ENCODE results near the gene AKAP3. TPM values are rescaled to one million over a fixed set of nuclear protein-coding genes. Genes with fewer than 3 reads are reported as not detected.

AKAP3 gene
- total RNA-seq, 1 experiment from 2014 or later: 0.56 TPM

DNA sequence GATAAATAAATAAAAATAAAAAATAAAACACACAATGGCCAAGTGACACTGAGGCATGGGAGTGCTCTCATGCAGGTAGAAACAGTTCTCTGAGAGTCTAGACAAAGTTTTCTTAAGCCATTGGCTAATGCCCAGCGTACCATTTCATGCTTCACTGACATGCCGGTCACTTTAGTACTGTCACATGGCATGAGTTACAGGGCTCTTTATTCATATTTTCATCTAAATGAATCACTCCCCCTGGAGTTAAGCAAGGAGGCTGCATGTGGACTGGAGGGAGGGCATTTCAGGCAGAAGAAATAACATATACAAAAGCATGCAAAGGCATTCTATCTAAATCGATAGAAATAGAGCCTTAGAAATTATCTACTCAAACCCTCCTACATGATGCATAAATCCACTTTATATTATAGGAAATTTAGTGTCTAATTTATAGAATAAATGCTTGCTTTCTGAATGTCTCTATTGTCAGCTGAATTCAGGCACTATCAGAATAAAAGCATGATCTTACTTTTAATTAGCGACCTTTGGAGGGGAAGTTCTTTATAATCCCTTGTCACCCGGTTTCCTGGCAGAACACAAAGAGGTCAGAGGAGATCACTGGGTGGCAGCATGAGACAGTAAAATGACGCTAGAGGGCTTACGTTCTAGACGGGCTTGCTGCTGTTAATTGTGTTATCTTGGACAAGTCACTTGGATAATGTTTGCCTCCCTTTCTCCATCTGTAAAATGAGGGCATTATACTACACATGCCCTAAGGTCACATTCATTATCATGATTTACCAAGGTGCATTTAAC lies 69.3 kb downstream of the AKAP3 start:
- Histone ChIP-seq H3K27me3 (ENCODE audit: low read length) (no peaks in the 10 kb centered on the region), H3K4me2 (ENCODE audit: low read depth, low read length, poor library complexity, severe bottlenecking) (peak overlapping the region; percentile 85), H4K20me1 (ENCODE audit: insufficient read depth, low read depth, low read length) (no peaks in the 10 kb centered on the region), H3K4me3 (ENCODE audit: low read length) (peak overlapping the region; percentile 60), H3K9me2 (replicated peaks; ENCODE audit: insufficient read depth, low read length) (no peaks in the 10 kb centered on the region), H3K27ac (ENCODE audit: low read length) (peak overlapping the region; percentile 84), H2AFZ (ENCODE audit: low read length) (0 out of 2 replicates have a peak overlapping the region, but pooled peaks have one; percentile 10), H3K79me2 (ENCODE audit: low read length) (no peaks in the 10 kb centered on the region), H3K9ac (ENCODE audit: low read length) (peak overlapping the region; percentile 51), H3K9me3 (ENCODE audit: low read length) (no peaks in the 10 kb centered on the region), H3K4me1 (ENCODE audit: low read length) (peaks cover 55% of the 10 kb centered on the region), H3K36me3 (ENCODE audit: insufficient read depth, low read length) (no peaks in the 10 kb centered on the region)
- peak; percentile 91 for DNase-seq

DNA sequence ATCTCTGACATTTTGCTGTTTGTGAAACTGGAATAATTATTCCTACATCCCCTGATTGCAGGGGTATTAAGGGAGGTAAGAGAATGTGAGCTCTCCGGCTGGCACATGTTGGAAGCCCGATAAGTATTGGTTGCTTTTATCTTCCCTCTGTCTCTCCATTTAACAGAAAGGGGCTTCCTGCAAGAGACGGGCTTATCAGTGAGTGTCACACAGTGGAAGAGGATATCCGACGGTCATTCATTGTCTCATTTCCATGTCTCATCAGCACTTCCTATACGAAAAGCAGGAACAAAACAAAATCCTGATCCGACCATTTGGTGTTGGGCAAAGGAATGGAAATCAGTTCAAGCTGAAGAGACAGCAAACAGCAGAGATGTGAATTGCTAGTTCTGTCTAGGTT lies 76.2 kb downstream of the AKAP3 start:
- no peak for DNase-seq
- Histone ChIP-seq H3K9me2 (replicated peaks; ENCODE audit: insufficient read depth, low read length) (no peaks in the 10 kb centered on the region), H3K4me2 (ENCODE audit: low read depth, low read length, poor library complexity, severe bottlenecking) (no peak overlapping the region), H4K20me1 (ENCODE audit: insufficient read depth, low read depth, low read length) (no peaks in the 10 kb centered on the region), H3K4me3 (ENCODE audit: low read length) (no peak overlapping the region), H2AFZ (ENCODE audit: low read length) (no peak overlapping the region), H3K27me3 (ENCODE audit: low read length) (no peaks in the 10 kb centered on the region), H3K9ac (ENCODE audit: low read length) (no peak overlapping the region), H3K9me3 (ENCODE audit: low read length) (no peaks in the 10 kb centered on the region), H3K36me3 (ENCODE audit: insufficient read depth, low read length) (no peaks in the 10 kb centered on the region), H3K4me1 (ENCODE audit: low read length) (peaks cover 13% of the 10 kb centered on the region), H3K79me2 (ENCODE audit: low read length) (no peaks in the 10 kb centered on the region), H3K27ac (ENCODE audit: low read length) (no peak overlapping the region)

DNA sequence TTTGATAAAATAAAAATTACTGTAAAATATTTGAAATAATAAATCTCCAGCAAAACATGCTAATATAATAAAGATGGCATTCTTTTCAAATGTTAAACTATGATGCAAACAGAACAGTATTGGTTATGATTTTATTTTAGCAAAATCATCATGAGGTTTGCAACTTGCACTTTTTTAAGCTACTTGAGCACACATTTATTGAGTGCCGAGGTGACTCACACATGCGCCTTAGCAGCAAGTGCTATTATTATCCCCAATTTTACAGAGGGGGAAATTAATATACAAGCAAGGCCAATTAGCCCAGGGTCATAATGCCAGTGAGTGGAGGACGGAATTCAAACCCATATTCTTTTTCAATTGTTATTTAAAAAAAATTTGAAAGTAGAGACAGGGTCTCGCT lies 79.6 kb downstream of the AKAP3 start:
- Histone ChIP-seq H3K27ac (ENCODE audit: low read length) (no peak overlapping the region), H3K9ac (ENCODE audit: low read length) (no peak overlapping the region), H3K4me1 (ENCODE audit: low read length) (peaks cover 47% of the 10 kb centered on the region), H3K27me3 (ENCODE audit: low read length) (no peaks in the 10 kb centered on the region), H3K4me3 (ENCODE audit: low read length) (no peak overlapping the region), H3K9me2 (replicated peaks; ENCODE audit: insufficient read depth, low read length) (no peaks in the 10 kb centered on the region), H2AFZ (ENCODE audit: low read length) (no peak overlapping the region), H3K4me2 (ENCODE audit: low read depth, low read length, poor library complexity, severe bottlenecking) (no peak overlapping the region), H3K36me3 (ENCODE audit: insufficient read depth, low read length) (no peaks in the 10 kb centered on the region), H4K20me1 (ENCODE audit: insufficient read depth, low read depth, low read length) (no peaks in the 10 kb centered on the region), H3K79me2 (ENCODE audit: low read length) (no peaks in the 10 kb centered on the region), H3K9me3 (ENCODE audit: low read length) (no peaks in the 10 kb centered on the region)
- no peak for DNase-seq

DNA sequence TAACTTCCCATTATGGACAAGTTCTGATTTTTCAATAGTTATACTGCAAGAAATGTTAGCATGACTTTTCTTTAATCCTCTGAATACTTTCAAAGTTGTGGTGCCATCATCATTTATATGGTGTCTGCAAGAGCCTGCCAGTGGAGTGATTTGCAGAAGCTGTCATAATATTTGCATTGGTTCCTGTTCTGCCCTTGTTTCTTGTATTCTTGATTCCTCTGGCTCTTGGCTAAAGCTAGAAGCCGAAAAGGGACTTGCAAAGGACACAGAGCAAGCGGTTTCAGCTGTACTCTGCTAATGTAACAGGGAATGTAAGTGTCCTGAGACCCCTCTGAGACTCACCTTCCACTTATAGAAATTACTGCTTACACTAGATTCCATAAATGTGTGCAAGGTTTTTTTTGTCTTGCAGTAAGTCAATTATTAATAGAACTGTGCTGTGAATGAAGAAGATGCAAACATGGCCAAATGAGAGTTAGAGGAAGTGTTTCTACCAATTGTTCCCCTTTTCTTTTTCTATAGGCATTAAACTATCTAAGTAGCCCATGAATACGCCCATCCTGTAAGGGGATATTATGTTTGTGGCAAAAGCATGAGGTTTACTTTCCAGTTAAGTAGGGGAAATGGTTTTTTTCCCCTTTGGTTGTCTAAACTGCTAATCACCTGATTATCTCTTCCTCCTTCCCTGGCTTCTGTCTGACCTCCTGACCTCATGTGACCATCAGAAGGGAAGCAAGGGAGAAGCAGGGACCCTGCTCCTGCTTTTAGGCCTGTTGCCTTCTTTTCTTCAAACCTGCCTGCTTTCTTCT lies 81.6 kb downstream of the AKAP3 start:
- Histone ChIP-seq H3K9me3 (ENCODE audit: low read length) (no peaks in the 10 kb centered on the region), H3K4me3 (ENCODE audit: low read length) (peak overlapping the region; percentile 40), H3K27ac (ENCODE audit: low read length) (peak overlapping the region; percentile 95), H3K4me2 (ENCODE audit: low read depth, low read length, poor library complexity, severe bottlenecking) (peak overlapping the region; percentile 84), H3K9ac (ENCODE audit: low read length) (peak overlapping the region; percentile 38), H3K36me3 (ENCODE audit: insufficient read depth, low read length) (no peaks in the 10 kb centered on the region), H2AFZ (ENCODE audit: low read length) (0 out of 2 replicates have a peak overlapping the region, but pooled peaks have one; percentile 32), H3K79me2 (ENCODE audit: low read length) (no peaks in the 10 kb centered on the region), H3K27me3 (ENCODE audit: low read length) (no peaks in the 10 kb centered on the region), H3K4me1 (ENCODE audit: low read length) (peaks cover 47% of the 10 kb centered on the region), H4K20me1 (ENCODE audit: insufficient read depth, low read depth, low read length) (no peaks in the 10 kb centered on the region; the same call in 1 of the 2 replicates), H3K9me2 (replicated peaks; ENCODE audit: insufficient read depth, low read length) (no peaks in the 10 kb centered on the region)
- DNase-seq: peak; percentile 95

- H3K36me3 ChIP-seq (ENCODE audit: insufficient read depth, low read length): no peaks in the 10 kb centered on the region
- no peaks in the 10 kb centered on the region for H3K27me3 ChIP-seq (ENCODE audit: low read length)
- no peaks in the 10 kb centered on the region for H3K9me2 ChIP-seq (replicated peaks; ENCODE audit: insufficient read depth, low read length)
- H3K4me2 ChIP-seq (ENCODE audit: low read depth, low read length, poor library complexity, severe bottlenecking): peak overlapping the region; percentile 84
- H3K9ac ChIP-seq (ENCODE audit: low read length): peak overlapping the region; percentile 38
- H3K4me3 ChIP-seq (ENCODE audit: low read length): peak overlapping the region; percentile 40
- H3K27ac ChIP-seq (ENCODE audit: low read length): peak overlapping the region; percentile 95
- peaks cover 47% of the 10 kb centered on the region for H3K4me1 ChIP-seq (ENCODE audit: low read length)
- no peaks in the 10 kb centered on the region for H3K9me3 ChIP-seq (ENCODE audit: low read length)
- H3K79me2 ChIP-seq (ENCODE audit: low read length): no peaks in the 10 kb centered on the region
- no peak overlapping the region for H2AFZ ChIP-seq (ENCODE audit: low read length)
- peak; percentile 59 for DNase-seq
- no peaks in the 10 kb centered on the region; the same call in 1 of the 2 replicates for H4K20me1 ChIP-seq (ENCODE audit: insufficient read depth, low read depth, low read length)
Observed at GRCh38 chr12:4566474-4566873, 82.4 kb downstream of the AKAP3 start.

Other genes with a start within 250 kb of the AKAP3 start
- not detected in 2 replicates for gene FGF6, start 203.2 kb downstream of the AKAP3 start, total RNA-seq (2014; rRNA removed; shearing (Covaris generic); ENCODE audit: low replicate concordance)
- 14.1 and 39.2 TPM in 2 replicates for gene RAD51AP1, start 110.2 kb downstream of the AKAP3 start, total RNA-seq (2014; rRNA removed; shearing (Covaris generic); ENCODE audit: low replicate concordance)
- 27.2 and 44.9 TPM in 2 replicates for gene DYRK4, start 86.8 kb downstream of the AKAP3 start, total RNA-seq (2014; rRNA removed; shearing (Covaris generic); ENCODE audit: low replicate concordance)
- gene NDUFA9, start 63 bp upstream of the AKAP3 start, total RNA-seq (2014; rRNA removed; shearing (Covaris generic); ENCODE audit: low replicate concordance): 72.2 and 83.9 TPM in 2 replicates
- not detected in 2 replicates for gene GALNT8, start 71.3 kb upstream of the AKAP3 start, total RNA-seq (2014; rRNA removed; shearing (Covaris generic); ENCODE audit: low replicate concordance)

Measured in Karpas-422 (cell line).